Endothelial cell of hepatic sinusoid (primary cell): ENCODE measurements around the gene CDC37.
"Not testable (repeated sequence)": the region's sequence is repeated elsewhere in the genome, so short reads cannot be mapped to it uniquely, and the experiment has no call there.

Experiments used
- in situ Hi-C: cut with HindIII; loops from 2 replicates; pipeline ENCODE4 v1.10.0; 2017; ENCODE audit warnings: low sequenced_read_pairs

CDC37 gene

DNA sequence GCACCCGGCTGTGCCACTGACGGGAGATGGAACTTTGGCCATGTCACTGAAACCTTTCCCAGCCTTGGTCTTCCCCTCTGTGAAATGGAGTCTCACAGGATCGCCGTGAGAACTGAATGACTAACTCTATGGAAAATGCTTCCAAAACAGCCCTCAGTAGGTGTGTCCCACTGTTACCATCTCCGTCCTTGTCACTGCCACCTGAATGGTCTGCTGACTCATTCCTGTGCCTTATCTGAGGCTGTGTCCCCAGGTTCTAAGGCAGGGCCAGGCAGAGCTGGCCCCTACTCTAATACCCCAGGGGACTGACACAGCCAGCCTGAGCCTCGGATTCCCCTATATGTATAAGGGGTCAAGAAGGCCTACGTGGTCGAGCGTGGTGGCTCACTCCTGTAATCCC is 4.5 kb downstream of the CDC37 start:
- in situ Hi-C loops: no loop called here

DNA sequence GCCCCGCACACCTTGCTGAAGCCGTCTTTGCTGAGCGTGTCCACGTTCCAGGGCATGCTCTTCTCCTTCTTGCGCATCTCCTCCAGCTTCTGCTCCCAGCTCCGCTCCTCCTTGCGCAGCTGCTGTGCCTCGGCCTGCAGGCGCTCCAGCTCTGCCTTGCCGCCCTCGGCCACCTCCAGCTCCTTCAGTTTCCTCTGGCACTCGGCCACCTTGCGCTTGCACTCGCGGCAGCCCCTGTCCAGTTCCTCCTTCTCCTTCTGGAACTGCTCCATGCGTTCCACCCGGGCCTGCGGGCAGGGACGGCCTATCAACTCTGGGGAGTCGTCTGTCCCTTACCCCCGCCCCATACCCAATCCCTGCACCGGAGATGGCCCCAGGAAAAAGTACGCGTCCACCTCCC is 7.4 kb downstream of the CDC37 start:
- in situ Hi-C loops: no loop called here

DNA sequence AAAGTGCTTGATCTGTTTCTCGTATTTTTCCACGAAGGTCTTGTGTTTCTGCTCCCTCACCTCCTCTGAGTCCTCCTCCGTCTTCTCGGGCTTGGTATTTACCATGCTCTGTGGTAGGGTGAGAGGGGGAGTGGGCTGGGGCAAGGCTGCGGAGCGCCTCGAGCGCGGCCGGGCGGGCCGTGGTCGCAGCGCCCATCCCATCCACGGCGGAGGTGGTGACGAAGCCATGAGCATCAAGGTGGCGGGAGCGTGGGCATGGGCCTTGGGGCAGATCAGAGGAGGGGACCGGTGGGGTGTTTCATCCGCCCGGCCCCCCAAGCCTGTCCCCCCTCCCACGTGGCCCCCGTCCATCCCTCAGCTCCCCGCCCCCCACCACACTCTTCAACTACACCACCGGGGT is 7.9 kb downstream of the CDC37 start:
- in situ Hi-C loops: no loop called here

DNA sequence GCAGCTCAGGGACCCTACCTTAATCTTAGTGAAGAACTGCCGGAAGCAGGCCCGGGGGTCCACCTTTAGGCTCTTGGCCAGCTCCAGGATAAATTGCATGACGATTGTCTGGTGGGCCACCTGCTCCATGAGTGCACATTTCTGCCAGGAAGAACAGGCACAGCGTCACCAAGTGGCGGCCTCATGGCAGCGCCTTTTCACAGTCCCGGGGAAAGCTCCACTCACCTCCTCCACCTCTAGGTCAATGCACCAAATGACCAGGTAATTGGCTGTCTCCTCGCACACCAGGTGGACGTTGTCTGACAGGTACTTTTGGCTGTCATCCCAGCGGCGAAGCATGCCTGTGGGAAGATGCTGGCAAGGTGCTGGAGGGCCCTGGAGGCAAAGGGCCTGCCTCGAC is 8.3 kb downstream of the CDC37 start:
- in situ Hi-C loops: no loop called here

DNA sequence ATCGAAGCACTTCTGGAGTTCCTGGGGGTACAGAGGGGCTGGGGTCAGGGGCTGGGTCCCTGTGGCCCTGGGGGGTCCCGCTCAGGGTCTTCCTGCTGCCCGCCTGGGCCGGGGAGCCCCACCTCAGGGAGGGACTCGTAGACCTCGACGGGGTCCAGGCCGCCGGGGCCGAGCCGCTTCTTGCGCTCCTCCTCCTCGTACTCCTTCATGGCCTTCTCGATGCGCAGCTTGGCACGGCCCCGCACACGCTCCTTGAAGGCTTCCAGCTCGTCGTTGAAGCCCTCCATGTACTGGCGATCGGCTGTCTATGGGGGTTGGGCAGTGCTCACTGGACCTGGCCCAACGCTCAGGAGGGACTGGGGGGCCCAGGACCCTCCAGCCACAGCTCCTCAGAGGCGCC is 10.2 kb downstream of the CDC37 start:
- in situ Hi-C loops: no loop called here

DNA sequence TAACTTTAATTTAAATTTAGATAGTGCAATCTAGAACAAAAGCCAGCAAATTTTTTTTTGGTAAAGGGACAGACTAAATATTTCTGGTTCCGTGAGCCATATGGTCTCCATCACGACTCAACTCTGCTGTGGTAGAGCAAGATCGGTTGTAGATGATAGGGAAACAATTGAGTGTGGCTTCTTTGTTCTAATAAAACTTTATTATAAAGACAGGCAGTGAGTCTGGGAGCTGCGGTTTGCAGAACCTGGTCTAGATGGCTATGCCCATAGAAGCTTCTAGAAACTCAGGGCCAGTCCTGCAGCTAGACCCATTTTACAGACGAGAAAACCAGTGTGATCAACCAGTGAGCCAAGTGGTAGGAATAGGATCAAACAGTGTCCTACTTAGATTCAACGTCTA is 11.2 kb downstream of the CDC37 start:
- in situ Hi-C loops: no loop called here

DNA sequence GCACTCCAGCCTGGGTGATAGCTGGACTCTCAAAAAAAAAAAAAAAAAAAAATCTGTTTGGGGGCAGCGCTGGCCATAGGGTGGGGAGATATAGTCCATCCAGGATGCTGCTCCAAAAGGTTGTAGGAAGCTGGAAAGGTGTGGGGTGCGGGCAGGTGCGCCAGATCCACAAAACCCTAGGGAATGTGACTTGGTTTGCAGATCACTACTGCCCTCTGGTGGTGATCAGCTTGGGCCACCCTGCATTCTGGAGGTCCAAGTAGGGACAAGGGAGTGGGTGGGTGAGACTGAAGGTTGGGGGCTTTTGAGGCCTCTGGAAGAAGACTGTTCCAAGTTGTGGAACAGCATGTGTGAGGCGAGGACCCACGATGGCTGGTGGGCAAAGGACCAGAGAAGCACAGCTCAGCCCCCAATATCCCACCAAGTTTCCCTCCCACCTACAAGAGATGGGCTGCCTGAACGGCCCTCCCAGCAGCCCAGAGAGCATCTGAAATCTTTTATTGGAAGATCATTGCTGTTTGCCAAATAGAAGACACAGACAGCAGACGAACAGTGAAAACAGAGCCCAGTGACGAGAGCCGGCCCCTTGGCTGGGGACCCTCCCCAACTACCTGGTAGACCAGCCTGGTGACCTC is 12.6 kb downstream of the CDC37 start:
- in situ Hi-C loops: no loop called here

DNA sequence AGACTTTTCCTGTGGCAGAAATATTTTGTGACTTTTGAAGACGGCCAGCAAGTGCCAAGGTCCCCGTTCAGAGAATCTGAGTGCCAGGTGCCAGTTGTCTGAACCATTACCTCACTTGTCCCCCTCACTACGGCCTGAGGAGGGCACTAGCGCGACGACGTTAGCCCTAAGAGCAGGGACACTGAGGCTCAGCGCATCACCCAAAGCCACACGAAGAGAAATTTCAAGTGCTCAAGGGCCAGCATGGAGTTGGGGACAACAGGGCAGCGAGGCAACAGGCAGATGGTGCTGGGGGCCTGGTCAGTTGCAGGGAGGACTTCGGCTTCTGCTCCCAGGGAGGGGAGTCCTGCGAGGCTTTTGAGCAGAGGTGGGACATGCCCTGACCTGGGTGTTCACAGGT is 13.5 kb downstream of the CDC37 start:
- in situ Hi-C loops: no loop called here

DNA sequence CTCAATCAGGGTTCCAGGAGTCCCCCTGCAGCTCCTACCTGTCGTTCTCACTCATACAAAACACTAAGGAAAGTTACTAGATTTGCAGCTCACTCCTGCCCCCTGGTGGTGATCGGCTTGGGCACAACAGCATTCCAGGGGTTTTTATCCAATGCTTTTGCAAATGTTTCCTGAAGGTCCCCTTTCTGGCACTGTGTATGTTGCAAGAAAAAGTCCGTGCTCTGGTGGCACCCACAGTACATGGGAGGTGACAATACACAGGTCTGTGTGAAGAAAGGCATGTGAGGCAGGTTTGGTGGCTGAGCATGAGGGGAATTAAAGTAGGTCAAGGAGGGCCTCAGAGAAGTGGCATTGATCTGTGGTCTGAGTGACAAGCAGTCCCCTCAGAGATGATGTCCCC is 14.4 kb downstream of the CDC37 start:
- in situ Hi-C loops: no loop called here

DNA sequence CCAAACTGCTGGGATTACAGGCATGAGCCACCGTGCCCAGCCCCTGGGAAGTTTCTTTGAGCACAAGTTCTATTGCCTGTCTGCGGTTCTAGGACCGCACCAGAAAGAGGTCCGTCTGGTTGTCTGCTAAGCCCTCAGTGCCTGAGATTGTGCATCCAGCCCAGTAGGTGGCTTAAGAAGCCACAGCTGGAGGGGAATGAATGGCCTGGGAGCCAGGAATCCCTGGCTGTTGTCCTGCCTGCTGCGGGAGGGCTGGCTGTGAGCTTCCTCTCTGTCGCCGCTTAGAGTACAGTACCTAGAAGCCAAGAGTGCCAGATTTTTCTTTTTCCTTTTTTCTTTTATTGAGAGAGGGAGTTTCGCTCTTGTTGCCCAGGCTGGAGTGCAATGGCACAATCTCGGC is 18.8 kb downstream of the CDC37 start:
- in situ Hi-C loops: no loop called here

DNA sequence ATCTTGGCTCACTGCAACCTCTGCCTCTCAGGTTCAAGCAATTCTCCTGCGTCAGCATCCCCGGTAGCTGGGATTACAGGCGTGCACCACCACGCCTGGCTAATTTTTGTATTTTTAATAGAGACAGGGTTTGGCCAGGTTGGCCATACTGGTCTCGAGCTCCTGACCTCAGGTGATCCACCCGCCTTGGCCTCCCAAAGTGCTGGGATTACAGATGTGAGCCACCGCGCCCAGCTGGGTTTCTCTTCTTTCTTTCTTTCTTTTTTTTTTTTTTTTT is 20.2 kb downstream of the CDC37 start:
- in situ Hi-C loops: not testable (repeated sequence)

DNA sequence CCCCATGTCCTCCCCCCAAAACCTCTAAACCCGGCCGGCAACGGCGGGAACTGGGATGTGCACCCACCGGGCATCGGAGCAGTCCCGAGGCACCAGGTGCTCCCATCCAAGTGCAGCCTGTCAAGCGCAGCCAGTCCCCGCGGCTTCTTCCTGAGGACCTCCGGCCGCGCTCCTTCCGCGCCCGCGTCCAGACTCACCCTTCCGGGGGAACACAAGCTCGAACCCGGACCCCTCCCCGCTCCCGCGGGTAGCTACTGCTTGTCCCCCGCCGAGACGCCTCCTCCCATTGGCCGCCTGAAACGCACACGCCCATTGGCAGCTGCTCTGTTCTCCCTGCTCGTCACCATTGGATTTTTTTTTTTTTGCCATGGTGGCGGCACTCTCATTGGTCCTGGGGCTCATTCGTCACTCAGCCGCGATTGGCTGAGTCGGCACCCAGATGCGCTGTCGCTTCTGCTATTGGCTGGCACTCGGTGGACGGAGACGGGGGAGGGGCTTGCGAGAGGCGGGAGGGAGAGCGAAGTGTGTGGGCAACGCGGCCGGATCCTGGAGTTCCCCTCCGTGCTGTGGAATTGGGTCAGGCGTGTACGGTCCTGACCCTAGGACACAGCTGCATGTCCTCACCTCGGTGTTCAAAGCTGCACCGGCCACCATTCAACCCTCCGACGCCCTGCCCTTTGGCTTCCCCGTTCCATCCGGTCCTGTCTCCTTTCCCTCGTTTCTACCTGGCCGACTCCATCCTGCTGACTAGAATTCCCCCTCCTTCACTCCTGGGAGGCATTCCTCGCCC is 22.8 kb downstream of the CDC37 start, which contains the start of gene TYK2:
Gene TYK2, minus strand, starts transcription at position 260 of the 790 bp plus-strand sequence. CDS start 2,166 bp downstream, outside the sequence.
- in situ Hi-C loops: no loop called here

DNA sequence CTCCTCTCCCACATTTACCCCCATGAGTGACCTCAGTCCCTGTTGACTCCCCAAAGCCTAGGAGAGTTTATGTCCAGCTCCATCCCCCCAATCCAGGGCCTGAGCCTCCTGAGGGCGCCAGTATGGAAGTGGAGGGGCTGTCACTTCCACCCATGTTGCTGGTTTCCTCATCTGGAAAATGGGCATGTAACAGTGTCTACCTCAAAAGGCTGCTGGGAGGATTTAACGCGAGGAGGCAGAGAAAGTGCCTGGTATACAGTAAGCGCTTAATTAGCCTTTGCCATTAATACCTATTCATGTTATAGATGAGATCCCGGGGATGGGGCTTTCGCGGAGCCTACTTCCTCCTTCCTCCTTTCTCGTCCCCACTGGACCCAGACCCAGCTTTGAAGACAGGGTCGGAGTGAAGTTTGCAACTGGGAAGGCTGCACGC is 23.4 kb downstream of the CDC37 start:
- in situ Hi-C loops: no loop called here

DNA sequence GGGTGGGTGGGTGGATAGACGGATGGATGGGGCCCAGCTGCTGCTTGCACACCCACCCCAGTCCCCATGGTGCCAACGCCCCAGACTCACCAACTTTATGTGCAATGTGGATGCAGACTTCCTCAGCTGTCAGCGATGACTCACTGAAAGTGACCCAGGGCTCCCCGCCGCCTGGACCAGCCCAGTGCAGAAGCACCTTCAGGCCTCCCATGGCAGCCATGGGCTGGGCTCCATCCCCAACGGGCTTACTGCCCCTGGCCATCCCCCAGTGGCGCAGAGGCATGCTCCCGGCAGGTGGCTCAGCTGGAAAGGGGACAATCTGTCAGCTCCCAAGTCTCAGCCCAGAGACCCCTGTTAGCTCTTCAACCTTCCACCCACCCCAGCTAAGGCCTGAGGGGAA is 25.2 kb downstream of the CDC37 start:
- in situ Hi-C loops: no loop called here

DNA sequence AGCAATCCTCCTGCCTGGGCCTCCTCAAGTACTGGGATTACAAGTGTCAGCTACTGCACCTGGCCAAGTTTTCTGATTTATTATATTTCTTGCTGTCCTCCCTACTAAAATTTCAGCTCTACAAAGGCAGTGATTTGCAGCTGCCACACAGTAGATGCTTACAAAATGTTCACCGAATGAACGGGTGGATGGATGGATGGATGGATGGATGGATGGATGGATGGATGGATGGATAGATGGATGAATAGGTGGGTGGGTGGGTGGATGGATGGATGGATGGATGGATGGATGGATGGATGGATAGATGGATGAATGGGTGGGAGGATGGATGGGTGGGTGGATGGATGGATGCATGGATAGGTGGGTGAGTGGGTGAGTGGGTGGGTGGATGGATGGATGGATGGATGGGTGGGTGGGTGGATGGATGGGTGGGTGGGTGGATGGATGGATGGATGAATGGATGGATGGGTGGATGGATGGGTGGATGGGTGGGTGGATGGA is 26.2 kb downstream of the CDC37 start:
- in situ Hi-C loops: not testable (repeated sequence)

DNA sequence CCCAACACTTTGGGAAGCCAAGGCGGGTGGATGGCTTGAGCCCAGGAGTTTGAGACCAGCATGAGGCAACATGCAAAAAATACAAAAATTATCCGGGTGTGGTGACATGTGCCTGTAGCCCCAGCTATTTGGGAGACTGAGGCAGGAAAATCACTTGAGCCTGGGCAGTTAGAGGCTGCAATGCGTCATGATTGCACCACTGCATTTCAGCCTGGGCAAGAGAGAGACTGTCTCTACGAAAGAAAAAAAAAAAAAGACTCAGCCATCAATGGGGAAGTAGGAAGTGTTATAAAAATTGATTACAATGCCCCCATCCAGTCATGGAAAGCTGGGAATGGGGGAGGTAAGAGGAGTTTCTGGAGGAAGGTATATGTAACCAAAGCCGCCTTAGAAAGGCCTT is 28.4 kb downstream of the CDC37 start:
- in situ Hi-C loops: no loop called here

DNA sequence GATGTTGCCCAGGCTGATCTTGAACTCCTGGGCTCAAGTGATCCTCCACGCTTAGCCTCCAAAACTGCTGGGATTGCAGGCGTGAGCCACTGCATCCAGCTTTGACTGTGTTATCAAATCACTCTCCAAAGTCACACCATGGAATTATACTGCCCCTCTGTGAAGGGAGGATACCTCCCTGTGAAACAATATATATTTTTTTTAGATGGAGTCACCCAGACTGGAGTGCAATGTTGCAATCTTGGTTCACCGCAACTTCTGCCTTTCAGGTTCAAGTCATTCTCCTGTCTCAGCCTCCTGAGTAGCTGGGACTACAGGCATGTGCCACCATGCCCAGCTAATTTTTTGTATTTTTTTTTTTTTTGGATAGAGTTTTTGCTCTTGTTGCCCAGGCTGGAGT is 30.7 kb downstream of the CDC37 start:
- in situ Hi-C loops: no loop called here

DNA sequence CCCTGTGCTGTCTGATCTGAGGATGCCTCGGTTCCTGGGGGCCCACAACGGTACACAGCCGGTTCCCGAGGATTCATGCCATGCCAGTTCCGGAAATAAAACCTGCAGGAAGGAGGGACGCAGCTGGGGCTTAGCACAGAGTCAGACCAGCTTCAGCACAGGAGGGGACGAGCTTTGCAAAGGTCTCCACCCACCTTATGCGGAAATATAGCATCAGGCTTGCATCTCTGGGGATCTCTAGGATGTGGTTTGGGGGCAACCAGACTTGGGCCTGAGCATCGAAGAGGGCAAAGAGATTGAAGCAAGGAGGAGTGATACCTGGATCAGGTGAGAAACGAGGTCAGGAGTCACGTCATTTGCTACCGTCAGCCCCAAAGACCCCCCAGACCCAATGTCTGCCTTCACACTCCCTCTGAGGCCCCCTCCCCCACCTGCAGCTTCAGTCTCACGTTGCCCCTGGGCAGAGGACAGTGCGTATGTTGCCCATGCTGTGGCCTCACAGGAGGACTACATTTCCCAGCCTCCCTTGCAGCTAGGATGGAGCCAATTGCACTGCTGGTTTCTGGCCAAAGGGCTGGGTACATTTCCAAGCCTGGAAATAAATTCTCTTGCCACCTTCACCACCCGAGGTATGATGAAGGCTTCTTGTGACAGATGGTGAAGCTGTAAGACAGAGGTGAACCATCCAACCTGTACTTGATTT is 35.1 kb downstream of the CDC37 start:
- in situ Hi-C loops: no loop called here

DNA sequence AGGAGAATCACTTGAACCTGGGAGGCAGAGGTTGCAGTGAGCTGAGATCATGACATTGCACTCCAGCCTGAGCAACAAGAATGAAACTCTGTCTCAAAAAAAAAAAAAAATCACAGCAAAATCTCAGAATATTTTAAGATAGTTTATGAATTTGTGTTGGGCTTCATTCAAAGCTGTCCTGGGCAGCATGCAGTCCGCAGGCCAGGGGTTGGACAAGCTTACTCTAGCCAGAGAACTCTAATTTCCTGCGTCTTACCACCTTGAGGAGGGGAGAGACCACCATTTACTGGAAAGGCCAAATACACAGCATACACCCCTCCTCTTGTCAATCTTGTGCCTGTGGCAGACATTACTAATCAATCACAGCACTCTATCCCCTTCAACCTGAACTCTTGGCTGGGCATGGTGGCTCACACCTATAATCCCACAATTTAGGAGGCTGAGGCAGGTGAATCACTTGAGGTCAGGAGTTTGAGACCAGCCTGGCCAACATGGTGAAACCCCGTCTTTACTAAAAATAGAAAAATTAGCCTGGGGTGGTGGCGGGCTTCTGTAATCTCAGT is 36.3 kb downstream of the CDC37 start:
- in situ Hi-C loops: not testable (repeated sequence)

DNA sequence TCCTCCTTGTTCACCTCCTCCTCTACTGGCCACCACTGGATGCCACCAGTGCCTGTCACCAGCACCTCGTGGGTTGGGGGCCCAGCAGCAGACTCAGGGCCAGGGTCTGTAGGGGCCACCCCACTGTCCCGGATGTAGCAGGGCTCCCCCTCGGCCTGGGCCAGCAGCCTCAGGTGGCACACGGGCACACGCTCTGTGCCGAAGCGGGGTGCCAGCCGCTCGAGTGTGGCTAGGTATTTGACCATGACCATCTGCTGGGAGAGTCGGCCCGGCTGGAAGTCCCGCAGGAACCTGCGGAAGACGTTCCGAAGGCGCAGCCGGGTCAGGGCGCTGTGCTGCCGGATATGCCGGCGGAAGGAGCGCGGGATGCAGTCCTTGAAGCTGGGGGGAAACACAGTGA is 37.8 kb downstream of the CDC37 start:
- in situ Hi-C loops: no loop called here

DNA sequence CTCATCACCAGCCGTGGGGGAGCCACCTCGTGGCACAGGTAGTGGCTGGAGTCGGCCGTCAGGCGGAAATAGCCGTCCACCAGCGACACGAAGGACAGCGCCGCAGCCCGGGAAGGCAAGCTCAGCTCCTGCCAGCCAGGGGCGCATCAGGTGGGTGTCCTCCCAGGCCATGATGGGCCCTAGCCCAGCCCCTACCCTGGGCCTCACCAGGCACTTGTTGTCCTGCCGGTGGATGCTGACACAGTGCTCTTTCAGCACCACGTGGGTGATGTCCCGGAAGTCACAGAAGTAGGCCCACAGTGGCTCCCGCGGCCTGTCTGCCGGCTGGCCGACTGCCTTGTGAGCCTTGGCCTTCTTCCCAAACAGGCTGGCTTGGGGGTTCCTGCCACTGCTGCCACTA is 38.7 kb downstream of the CDC37 start:
- in situ Hi-C loops: no loop called here
